Keratinocyte (primary cell): ENCODE results near the gene SNCB.

Source experiments
- EZH2 ChIP-seq: IDR thresholded peaks from one replicate; pipeline ENCODE4 v1.6.1; 2012; ENCODE audit warnings: inconsistent platforms, mild to moderate bottlenecking, low read length, moderate library complexity
- TF ChIP-seq, protein P1 (sequence below), 3 experiments: IDR thresholded peaks in 1 of 3; conservative IDR thresholded peaks in 1 of 3; optimal IDR thresholded peaks in 1 of 3; 2 replicates in 2 of 3; 3 replicates in 1 of 3; pipeline versions ENCODE3 to v1.5.1; 2011; ENCODE audit warnings: low read length in 3 of 3, mild to moderate bottlenecking in 3 of 3, moderate library complexity in 2 of 3, control low read depth in 1 of 3, inconsistent platforms in 1 of 3; ENCODE audit not compliant: insufficient read depth in 2 of 3; ENCODE audit errors: extremely low read depth in 1 of 3

DNA sequence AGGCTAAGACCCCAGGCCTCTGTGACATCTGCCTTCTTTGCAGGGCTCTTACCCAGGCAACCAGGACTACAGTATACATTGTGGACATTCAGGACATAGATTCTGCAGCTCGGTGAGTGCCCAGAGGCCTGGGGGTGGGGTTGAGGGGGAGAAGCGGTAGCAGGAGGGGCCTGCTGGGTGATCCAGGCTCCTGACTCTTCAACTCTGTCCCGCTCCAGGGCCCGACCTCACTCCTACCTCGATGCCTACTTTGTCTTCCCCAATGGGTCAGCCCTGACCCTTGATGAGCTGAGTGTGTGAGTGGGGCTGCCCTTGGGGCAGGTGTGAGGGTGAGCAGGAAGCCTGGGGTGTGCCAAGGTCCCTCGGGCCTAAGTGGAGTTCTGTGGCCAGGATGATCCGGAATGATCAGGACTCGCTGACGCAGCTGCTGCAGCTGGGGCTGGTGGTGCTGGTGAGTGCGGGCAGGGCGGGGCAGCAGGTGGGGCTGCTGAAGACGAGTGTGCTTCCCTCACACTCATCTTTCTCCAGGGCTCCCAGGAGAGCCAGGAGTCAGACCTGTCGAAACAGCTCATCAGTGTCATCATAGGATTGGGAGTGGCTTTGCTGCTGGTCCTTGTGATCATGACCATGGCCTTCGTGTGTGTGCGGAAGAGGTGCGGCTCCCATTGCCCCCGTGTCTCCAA lies 40.2 kb downstream of the SNCB start:
- TF ChIP-seq, protein P1, sequence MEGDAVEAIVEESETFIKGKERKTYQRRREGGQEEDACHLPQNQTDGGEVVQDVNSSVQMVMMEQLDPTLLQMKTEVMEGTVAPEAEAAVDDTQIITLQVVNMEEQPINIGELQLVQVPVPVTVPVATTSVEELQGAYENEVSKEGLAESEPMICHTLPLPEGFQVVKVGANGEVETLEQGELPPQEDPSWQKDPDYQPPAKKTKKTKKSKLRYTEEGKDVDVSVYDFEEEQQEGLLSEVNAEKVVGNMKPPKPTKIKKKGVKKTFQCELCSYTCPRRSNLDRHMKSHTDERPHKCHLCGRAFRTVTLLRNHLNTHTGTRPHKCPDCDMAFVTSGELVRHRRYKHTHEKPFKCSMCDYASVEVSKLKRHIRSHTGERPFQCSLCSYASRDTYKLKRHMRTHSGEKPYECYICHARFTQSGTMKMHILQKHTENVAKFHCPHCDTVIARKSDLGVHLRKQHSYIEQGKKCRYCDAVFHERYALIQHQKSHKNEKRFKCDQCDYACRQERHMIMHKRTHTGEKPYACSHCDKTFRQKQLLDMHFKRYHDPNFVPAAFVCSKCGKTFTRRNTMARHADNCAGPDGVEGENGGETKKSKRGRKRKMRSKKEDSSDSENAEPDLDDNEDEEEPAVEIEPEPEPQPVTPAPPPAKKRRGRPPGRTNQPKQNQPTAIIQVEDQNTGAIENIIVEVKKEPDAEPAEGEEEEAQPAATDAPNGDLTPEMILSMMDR (optimal IDR thresholded peaks at IDR 0.05 in 1 of 3, IDR thresholded peaks at IDR 0.05 in 1 of 3, conservative IDR thresholded peaks at IDR 0.05 in 1 of 3; ENCODE audit: extremely low read depth in 1 of 3, insufficient read depth in 2 of 3, low read length in 3 of 3), result no peak
- TF ChIP-seq EZH2, result no peak
